ENCODE data around the gene LIPG.
"Not testable (repeated sequence)": the region's sequence is repeated elsewhere in the genome, so short reads cannot be mapped to it uniquely, and the experiment has no call there.

LIPG gene

DNA sequence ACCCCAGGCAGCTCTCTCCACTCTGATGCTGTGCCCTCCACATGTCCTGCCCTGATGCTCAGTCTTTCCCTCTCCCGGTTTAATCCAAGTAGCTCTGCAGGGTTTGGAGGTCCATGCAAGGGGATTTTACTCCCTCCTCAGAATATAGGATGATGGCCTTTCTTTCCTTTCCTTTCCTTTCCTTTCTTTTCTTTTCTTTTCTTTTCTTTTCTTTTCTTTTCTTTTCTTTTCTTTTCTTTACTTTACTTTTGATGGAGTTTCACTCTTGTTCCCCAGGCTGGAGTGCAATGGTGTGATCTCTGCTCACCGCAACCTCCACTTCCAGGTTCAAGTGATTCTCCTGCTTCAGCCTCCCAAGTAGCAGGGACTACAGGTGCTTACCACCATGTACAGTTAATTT is 17.7 kb downstream of the LIPG start:
- not testable (repeated sequence) for DNase-seq

DNA sequence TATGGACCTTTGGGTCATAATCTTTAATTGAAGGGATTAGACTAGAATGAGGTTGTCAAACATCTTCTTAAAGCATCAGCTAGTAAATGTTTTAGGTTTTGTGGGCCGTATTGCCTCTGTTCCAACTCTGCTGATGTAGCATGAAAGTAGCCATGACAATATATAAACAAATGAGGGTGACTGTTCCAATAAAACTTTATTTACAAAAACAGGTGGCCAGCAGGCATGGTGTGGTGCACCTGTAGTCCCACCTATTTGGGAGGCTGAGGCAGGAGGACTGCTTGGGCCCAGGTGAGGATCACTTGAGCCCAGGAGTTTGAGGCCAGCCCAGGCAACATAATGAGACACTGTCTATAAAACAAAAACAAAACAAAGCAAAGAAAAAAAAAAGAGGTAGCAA is 18.4 kb downstream of the LIPG start:
- DNase-seq: no peak

DNA sequence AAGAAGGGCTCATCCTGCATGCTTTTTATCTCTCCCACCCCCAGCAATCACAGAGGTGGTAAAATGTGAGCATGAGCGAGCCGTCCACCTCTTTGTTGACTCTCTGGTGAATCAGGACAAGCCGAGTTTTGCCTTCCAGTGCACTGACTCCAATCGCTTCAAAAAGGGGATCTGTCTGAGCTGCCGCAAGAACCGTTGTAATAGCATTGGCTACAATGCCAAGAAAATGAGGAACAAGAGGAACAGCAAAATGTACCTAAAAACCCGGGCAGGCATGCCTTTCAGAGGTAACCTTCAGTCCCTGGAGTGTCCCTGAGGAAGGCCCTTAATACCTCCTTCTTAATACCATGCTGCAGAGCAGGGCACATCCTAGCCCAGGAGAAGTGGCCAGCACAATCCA is 19.5 kb downstream of the LIPG start:
- no peak for DNase-seq

DNA sequence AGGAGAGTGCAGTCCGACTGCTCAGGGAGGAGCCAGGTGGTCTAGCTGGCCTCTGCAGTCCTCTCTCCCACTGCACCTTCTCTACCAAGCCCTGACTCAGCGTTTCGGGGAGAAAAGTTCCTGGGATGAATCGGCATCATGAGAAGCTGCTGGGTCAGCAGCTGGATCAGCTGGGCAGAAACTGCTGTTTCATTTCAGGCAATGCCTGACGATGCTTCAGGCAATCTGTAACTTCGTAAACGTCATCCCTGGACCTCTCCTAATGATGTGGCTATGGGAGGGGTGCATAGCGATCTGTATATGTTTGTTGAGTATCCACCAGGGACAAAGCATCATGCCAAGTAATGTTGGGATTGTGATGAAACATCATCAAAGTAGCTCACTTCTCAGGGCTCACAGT is 20.7 kb downstream of the LIPG start:
- DNase-seq: no peak

DNA sequence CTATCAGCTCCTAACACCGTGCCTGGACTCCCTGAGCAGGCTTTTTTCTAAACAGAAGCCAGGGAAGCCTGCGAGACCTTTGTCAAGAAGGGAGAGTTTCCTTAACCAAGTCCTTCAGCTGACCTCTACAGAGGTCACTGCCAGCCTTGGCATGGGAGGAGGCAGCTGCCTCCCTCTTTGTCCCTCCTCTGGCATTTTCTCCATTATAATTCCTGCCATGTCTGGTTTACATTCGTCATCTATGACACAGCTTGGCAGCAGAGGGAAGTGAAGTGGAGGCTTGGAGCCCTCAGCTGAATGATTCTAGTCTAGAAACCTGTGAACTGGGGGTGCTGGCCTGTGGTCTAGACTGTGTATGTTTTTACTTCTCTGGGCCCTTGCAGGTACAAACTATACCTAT is 22.5 kb downstream of the LIPG start:
- no peak for DNase-seq

DNA sequence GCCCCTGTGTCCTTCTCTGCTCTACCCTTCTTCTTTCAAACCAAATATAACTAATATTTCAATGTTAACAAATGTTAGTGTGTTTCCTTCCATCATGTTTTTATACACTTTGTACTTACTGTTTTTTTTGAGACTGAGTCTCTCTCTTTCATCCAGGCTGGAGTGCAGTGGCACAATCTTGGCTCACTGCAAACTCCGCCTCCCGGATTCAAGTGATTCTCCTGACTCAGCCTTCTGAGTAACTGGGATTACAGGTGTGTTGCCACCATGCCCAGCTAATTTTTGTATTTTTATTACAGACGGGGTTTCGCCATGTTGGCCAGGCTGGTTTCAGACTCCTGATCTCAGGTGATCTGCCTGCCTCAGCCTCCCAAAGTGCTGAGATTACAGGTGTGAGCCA is 23.1 kb downstream of the LIPG start:
- not testable (repeated sequence) for DNase-seq

DNA sequence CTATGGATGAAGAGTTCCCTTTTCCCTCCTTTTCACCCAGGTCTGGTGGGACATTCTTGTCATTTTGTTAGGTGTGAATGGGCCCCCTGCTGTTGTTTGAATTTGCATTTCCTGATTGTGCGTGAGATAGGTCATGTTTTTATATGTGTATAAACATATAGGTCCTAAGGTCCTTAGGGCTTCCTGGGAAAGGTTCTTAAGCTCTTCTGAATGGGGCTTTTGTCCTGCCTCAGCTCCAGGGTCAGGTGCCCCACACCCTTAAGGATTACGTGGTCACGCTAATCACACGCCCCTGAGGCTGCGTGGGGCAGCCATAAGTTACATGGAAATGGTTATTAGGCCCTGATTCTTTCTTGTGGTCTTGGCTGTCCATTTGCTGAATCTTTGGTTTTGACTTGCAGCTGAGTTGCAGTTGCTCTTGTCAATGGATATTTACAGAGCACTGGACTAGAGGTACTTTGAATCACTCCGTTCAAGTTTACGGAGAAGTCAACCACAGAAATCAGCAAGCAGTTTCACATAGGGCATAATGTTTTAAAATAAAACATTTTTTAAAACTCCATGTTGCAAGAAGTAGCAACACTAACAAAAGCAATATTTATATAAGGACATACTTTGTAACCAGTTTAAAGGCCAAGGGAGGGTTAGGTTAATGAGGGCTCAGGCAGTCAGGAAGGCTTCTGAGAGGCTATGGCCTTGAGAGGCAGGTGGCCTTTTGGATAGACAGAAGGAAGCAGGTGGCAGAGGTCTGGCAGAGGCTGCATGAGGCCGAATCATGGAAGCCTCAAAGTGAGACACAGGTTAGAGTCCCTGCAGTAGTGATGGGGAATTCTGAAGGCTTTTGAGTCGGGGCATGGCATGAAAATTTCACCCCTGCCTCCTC is 24.2 kb downstream of the LIPG start:
- no peak for DNase-seq

DNA sequence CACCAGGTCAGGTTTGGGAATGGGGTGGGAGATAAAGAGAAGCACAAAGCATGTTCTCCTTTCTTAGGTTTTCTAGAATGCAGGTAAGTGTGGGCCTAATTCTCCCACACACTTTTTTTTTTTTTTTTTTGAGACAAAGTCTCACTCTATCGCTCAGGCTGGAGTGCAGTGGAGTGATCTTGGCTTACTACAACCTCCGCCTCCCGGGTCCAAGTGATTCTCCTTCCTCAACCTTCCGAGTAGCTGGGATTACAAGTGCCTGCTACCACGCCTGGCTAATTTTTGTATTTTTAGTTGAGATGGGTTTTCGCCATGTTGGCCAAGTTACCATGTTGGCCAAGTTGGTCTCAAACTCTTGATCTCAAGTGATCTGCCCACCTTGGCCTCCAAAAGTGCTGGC is 26.3 kb downstream of the LIPG start:
- DNase-seq: no peak

DNA sequence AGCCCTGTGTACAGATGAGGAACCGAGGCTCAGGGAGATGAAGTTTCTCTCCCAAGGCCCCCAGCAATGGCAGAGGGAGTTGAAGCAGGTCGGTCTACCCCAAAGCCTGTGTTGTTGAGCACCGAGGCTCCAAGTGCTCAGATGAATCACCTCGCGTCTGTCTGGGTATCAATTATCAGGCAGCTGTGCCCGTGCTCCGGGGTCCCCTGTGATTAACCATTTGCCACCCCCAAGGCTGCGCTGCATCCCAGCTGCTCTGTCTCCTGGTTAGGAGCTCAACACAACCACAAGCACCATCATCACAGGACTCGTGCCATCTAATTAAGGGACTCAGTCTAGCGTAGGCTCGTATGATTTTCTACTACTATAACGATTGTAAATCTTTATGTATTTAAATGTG is 27.1 kb downstream of the LIPG start:
- no peak for DNase-seq

DNA sequence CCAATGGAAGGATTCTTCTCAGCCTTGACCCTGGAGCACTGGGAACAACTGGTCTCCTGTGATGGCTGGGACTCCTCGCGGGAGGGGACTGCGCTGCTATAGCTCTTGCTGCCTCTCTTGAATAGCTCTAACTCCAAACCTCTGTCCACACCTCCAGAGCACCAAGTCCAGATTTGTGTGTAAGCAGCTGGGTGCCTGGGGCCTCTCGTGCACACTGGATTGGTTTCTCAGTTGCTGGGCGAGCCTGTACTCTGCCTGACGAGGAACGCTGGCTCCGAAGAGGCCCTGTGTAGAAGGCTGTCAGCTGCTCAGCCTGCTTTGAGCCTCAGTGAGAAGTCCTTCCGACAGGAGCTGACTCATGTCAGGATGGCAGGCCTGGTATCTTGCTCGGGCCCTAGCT is 28.8 kb downstream of the LIPG start:
- DNase-seq: no peak

DNA sequence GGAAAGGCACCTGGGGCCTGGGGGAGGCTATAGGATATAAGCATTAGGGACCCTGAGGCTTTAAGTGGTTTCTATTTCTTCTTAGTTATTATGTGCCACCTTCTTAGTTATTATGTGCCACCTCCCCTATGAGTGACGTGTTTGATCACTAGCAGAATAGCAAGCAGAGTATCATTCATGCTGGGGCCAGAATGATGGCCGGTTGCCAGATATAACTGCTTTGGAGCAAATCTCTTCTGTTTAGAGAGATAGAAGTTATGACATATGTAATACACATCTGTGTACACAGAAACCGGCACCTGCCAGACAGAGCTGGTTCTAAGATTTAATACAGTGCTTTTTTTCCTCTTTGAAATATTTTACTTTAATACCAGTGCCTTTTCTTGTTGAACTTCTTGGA is 29.4 kb downstream of the LIPG start:
- no peak for DNase-seq

DNA sequence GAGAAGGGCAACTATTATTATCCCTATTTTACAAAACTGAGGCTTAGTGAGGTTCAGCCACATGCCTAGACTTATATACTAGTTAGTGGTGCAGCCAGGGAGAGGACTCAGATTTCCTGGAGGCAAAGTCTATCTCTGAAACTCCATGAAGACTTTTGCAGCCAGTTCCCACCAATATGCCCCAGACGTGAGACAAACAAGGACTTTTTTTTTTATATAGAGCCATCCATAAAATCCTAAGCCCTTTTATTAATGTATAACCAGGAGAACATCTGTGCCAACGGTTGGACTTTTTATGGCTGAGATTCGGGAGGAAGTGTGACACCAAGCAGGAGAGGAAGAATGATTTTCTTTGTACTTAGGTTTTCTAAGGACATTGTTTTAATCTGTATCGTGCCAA is 29.9 kb downstream of the LIPG start:
- no peak for DNase-seq

DNA sequence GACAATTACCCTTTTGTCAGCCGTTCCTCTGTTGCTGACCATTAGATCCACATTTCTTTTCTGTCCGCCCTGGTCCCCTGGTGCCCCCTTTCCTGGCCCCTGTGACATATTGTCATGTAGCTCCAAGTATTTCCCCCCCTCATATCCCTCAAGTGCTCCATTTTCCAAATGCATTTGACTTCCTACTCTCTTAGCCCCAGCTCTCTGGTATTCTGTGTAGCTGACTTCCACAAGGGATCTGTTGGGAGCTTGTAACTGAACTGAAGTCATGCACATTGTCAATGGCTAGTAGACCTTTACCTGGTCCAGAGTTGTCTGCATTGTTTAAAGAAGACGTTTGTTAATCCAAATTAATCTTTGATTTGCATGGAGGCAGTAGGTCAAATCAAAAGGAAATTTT is 34.8 kb downstream of the LIPG start:
- no peak for DNase-seq

DNA sequence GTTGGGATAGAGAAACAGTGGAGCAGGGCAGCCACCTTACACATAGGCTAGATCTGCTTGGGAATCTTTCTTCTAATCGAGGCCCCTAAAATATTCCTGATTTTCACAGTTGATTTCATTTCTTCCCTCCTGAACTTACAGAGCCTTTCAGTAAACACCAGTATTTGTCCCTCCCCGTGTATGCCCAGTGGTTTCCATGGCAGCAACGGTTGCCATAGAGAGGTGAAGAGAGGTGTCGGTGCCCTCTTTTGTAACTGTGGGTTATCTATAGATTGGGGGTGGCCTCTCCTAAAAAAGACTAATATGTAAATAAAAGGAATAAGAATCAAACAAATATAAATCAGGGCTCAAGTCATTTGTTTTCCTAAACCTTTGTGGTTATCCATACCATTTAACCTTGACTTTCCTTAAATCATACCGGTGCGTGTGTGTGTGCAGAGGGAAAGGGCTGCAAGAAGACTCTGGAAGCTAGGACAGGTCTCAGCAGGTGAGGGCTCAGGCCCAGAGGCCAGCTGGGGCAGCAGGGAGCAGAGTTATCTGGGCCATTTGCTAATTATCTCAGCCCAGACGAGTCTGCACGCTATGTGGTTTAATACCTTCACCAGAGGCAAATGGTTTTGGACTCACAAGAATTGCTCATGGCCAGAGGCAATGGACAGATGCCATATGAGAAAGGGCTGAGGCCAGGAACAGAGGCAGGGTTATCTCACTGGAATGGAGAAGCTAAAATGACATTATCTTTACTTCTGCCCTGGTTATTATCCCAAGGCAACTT is 35.5 kb downstream of the LIPG start:
- DNase-seq: no peak

DNA sequence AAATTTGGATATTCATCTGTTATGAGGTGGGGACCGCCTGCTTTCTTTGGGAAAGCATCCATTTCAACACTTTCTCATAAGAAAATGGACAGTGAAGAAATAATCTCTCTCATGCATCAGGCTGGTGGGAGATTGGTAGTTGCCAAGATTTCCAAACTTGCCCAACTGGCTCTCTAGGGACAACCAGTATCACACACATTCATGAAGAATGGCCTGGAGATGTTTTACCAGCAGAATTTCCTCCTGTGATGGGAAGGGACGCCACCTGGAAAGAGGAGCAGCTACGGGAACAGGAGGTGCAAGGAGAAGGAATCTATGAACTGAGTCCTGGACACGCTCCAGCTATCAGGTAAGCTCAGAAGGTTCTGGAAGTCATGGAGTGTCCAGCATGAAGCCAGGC is 39.4 kb downstream of the LIPG start:
- DNase-seq: no peak

DNA sequence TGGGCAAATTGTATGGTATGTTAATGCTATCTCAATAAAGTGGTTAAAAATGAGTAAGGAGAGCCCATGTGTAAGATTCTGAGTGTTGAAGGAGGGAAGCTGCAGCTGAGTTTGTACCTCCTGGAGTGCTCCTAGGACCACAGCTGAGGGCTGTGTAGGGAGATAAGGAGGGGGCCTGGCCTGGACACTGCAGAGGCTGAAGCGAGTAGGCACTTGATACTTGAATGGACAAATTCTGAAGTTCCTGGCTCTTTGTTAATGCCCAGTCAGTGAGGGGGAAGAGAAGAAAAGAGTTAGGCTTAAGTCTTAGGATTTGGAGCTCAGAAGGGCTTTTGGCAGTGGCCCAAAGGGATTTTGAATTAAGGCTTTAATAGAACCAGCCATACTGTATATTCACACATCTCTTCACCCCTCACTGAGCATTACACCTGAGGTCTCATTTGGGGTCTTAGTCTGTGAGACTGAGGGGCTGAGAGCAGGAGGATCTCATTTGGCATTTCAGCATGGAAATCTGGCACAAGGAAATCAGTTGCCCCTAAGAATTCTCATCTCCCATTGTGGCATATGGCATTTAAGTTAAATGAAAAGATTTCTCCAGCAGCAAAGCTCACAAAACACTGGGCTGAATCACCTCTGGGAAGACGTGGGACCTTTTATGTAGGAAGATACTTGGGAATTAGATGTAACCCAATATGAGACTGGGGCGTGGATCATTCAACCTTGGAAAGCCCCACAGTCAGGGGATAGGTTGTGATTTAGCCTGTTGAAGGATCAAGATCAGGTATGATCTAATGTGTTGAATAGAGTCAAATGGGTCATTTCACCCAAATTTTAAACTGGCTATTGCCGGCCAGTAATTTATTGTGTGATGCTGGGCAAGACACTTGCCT is 46.8 kb downstream of the LIPG start:
- DNase-seq: no peak

DNA sequence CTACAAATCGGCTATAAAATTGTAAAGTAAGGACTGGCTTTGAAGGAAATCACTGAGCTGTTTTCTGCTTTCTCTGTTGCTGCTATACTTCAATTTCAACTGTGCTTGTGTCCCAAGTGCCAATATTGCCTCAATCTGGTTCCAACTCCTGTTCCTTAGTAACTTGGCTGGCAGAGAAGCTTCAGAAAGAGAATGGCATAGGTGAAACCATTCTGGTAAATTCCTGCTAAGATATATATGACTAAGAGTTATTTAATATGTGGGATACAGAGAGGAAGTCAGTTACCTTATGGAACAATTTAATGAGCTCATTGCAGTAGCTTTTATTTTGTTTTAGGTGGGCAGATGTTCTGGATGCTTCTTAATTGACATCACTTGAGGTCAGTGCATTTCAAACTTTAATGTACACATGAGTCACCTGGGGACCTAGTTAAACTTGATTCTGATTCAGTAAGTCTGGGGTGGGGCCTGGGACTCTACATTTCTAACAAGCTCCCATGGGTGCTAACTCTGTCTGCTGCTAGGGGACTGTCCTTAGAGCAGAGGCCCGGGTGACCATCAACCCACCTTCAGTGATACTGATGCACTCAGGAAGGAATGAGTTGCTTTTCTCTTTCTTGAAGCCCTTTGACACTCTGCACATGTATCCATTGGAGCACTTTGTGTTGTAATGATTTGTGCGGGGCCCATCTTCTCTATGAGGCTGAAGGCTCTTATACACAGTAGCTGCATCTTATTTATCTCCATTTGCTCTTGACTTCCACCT is 47.6 kb downstream of the LIPG start:
- no peak for DNase-seq

DNA sequence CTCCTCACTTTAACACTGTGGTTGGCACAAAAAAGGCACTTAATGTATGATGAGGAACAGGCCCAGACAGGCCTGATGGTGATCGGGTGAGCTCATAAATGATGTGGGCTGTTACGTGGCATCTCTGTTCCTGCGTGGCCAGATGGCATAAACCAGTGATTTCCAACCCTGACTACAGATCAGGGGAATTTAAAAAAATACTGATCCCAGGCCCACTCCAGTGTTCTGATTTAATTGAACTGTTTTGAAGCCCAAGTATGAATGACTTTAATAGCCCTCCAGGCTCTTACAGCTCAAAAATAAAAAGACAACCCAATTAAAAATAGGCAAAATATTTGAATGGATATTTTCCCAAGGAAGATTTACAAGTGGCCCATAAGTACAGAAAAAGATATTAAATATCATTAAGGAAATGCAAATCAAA is 48.2 kb downstream of the LIPG start:
- DNase-seq: no peak

DNA sequence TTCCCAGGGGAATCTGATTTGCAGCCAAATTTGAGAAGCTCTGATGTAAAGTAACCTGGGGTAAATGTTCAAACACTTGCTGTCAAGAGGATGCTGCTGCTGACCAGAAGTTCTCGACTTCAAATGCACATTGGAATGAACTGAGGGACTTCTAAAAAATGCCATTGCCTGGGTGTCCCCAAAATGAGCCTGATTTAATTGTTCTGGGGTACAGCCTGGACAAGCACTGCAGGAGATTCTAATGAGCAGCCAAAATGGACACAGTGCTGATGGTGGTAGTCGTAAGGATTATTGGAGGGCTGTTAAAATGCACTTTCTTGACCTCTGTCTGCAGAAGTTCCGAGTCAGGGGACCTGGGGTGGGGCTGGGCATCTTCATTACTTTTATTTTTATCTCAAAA is 49.5 kb downstream of the LIPG start:
- no peak for DNase-seq

DNA sequence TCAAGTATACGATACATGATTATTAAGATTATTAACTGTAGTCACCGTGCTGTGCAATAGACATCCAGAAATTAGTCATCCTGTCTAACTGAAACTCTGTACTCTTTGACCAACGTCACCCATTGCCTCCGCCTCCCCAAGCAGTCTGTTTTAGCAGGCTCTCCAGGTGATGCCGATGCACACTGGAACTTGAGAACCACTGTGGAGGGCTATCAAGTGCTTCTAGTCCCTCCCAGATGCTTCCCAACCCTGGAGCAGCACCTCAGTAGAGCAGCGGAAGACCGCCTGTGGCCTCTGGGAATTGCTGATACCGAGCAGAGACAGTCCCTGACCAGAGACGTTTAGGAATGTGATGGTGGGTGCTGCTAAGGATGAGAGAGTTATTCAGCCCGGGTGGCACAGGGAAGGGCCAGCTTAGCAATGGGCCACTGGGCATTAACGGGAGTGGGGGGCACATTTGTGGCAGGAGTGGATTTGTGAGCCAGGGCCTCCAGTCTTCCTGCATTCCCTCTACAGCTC is 50.7 kb downstream of the LIPG start:
- no peak for DNase-seq

DNA sequence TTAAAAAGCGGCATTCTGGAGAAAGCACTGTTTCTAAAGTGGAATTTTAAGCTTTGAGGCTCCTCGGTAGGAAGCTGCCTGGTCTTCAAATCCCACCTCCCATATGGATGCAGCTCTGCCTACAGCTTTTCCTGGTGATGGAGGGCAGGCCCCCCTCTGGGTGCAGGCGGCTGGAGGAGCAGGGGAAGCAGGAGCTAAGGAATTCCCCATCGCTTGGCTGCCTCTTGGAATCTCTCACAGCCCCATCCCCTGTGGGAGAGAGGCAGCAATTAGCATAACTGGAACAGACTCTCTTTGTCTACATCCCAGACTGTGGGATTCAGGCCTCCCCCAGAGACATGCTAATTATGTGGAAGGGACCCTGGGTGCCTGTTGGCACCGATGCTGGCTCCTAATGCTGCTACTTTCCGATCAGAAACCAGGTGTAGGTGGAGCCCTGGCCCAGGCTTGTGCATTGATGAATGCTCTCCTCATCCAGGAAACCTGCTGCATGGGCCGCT is 51.3 kb downstream of the LIPG start:
- no peak for DNase-seq

DNA sequence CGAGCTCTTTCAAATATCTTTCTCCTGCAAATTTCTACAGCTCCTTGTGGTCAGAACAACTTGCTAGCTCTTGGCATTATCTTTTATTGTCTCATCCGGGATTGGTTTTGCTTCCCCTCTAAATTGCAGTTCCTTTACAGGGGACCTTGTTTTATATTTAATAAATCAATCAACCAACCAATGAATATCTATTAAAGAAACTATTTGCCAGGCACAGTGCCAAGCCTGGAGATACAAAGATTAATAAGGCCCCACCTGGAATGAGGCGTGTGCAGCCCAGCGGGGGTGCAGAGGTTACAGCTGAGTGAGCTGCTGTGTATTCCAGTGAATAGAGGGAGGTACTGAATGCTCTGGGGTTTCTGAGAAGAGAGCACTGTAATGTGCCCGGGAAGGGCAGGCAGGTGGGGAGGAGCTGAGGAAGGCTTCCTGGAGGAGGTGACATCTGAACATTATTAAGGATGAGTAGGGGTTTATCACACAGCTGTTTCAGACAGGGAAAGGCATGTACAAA is 51.8 kb downstream of the LIPG start:
- no peak for DNase-seq

Data from activated gamma-delta T cell treated with Interleukin-2 at 50 U/mL for 16 hours (primary cell).